ENCODE data around the gene CDK6. TPM values are rescaled to one million over a fixed set of nuclear protein-coding genes. Genes with fewer than 3 reads are reported as not detected.

Gene CDK6
- total RNA-seq, 1 experiment from 2014 or later = 41.4 TPM

DNA sequence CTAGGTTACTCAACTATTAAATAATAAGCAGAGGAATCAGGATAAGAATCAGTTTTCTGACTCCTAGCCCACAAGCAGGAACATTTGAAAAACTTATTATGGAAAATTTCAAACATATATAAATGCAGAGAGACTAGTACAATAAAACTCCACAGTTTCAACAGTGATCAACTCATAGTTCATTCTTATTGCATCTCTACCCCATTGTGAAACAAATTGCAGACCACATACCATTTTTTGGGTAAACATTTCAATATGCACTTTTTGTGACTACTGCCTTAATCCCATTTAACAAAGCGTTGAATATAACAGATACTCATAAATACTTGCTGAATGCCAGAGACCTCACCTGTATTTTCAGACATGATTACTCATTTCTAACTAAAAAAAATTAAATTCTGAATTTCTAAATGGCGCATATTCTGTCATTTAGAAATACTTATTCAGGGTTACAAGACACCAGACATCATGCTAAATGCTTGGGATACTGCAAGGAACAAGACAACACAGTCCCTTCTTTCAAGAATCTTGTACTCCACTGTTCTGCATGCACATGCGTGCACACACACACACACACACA is 11.4 kb downstream of the CDK6 start:
- ChIA-PET RAD21 (ENCODE audit: low non-redundant PET in 1 of 2, low total read pairs in 2 of 2, uncharacterized antibody in 2 of 2, unreplicated experiment in 2 of 2) (no interaction called here), POLR2A (no interaction called here), CTCF (no interaction called here)
- ATAC-seq = no peak
- Histone ChIP-seq H3K79me2 (ENCODE audit: insufficient read depth, low read length) (peaks cover 100% of the 10 kb centered on the region), H3K9me2 (ENCODE audit: insufficient read depth) (no peaks in the 10 kb centered on the region), H2AFZ (ENCODE audit: low read depth, low read length, poor library complexity, severe bottlenecking) (no peak overlapping the region), H3K27me3 (ENCODE audit: insufficient read depth, low read length) (no peaks in the 10 kb centered on the region), H3K9me3 (ENCODE audit: control insufficient read depth in 1 of 2, insufficient read depth in 1 of 2, low read depth in 1 of 2, low read length in 2 of 2) (no peaks in the 10 kb centered on the region; a peak in 1 of 4 replicates), H3K4me2 (ENCODE audit: low read length) (no peak overlapping the region), H3K9ac (ENCODE audit: low read length) (no peak overlapping the region), H4K20me1 (ENCODE audit: insufficient read depth) (no peaks in the 10 kb centered on the region; the same call in 1 of the 2 replicates), H3K4me1 (ENCODE audit: control insufficient read depth in 1 of 2, insufficient read depth in 2 of 2, low read length in 2 of 2) (peaks cover 0 to 3% of the 10 kb centered on the region in 2 experiments; a peak in 1 of 4 replicates), H3K27ac (ENCODE audit: low read depth, low read length) (no peak overlapping the region), H3K4me3 (replicated peaks in 1 of 2; ENCODE audit: low read depth in 1 of 2, low read length in 2 of 2) (no peak overlapping the region), H3K36me3 (ENCODE audit: control insufficient read depth in 1 of 2, insufficient read depth in 2 of 2, low read length in 2 of 2) (peaks cover 0 to 3% of the 10 kb centered on the region in 2 experiments; a peak in 1 of 4 replicates)
- DNase-seq (ENCODE audit: low read depth, low spot score) = no peak
- intact Hi-C loops (cut with micrococcal nuclease) = no loop called here
- no peak for TF ChIP-seq JUND (IDR thresholded peaks at IDR 0.05)
- TF ChIP-seq, protein P1, sequence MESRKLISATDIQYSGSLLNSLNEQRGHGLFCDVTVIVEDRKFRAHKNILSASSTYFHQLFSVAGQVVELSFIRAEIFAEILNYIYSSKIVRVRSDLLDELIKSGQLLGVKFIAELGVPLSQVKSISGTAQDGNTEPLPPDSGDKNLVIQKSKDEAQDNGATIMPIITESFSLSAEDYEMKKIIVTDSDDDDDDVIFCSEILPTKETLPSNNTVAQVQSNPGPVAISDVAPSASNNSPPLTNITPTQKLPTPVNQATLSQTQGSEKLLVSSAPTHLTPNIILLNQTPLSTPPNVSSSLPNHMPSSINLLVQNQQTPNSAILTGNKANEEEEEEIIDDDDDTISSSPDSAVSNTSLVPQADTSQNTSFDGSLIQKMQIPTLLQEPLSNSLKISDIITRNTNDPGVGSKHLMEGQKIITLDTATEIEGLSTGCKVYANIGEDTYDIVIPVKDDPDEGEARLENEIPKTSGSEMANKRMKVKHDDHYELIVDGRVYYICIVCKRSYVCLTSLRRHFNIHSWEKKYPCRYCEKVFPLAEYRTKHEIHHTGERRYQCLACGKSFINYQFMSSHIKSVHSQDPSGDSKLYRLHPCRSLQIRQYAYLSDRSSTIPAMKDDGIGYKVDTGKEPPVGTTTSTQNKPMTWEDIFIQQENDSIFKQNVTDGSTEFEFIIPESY (IDR thresholded peaks at IDR 0.05; ENCODE audit: extremely low read depth, insufficient replicate concordance, low read length) = no peak
- TF ChIP-seq RAD21 (IDR thresholded peaks at IDR 0.05; ENCODE audit: low read depth) = no peak
- TF ChIP-seq EZH2phosphoT487 (IDR thresholded peaks at IDR 0.05; ENCODE audit: borderline replicate concordance) = no peak
- TF ChIP-seq, protein P2, sequence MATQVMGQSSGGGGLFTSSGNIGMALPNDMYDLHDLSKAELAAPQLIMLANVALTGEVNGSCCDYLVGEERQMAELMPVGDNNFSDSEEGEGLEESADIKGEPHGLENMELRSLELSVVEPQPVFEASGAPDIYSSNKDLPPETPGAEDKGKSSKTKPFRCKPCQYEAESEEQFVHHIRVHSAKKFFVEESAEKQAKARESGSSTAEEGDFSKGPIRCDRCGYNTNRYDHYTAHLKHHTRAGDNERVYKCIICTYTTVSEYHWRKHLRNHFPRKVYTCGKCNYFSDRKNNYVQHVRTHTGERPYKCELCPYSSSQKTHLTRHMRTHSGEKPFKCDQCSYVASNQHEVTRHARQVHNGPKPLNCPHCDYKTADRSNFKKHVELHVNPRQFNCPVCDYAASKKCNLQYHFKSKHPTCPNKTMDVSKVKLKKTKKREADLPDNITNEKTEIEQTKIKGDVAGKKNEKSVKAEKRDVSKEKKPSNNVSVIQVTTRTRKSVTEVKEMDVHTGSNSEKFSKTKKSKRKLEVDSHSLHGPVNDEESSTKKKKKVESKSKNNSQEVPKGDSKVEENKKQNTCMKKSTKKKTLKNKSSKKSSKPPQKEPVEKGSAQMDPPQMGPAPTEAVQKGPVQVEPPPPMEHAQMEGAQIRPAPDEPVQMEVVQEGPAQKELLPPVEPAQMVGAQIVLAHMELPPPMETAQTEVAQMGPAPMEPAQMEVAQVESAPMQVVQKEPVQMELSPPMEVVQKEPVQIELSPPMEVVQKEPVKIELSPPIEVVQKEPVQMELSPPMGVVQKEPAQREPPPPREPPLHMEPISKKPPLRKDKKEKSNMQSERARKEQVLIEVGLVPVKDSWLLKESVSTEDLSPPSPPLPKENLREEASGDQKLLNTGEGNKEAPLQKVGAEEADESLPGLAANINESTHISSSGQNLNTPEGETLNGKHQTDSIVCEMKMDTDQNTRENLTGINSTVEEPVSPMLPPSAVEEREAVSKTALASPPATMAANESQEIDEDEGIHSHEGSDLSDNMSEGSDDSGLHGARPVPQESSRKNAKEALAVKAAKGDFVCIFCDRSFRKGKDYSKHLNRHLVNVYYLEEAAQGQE (IDR thresholded peaks at IDR 0.05; ENCODE audit: low read depth) = no peak
- TF ChIP-seq TCF7L2 (IDR thresholded peaks at IDR 0.05; ENCODE audit: borderline replicate concordance, extremely low read depth, insufficient read depth, insufficient read length) = no peak
- TF ChIP-seq YY1 (IDR thresholded peaks at IDR 0.05; ENCODE audit: extremely low read depth, insufficient replicate concordance, low read depth, low read length) = no peak
- TF ChIP-seq, protein P3, sequence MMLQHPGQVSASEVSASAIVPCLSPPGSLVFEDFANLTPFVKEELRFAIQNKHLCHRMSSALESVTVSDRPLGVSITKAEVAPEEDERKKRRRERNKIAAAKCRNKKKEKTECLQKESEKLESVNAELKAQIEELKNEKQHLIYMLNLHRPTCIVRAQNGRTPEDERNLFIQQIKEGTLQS (IDR thresholded peaks at IDR 0.05) = no peak
- TF ChIP-seq POLR2AphosphoS5 (IDR thresholded peaks at IDR 0.05; ENCODE audit: low read depth, low read length) = no peak
- TF ChIP-seq, protein P4, sequence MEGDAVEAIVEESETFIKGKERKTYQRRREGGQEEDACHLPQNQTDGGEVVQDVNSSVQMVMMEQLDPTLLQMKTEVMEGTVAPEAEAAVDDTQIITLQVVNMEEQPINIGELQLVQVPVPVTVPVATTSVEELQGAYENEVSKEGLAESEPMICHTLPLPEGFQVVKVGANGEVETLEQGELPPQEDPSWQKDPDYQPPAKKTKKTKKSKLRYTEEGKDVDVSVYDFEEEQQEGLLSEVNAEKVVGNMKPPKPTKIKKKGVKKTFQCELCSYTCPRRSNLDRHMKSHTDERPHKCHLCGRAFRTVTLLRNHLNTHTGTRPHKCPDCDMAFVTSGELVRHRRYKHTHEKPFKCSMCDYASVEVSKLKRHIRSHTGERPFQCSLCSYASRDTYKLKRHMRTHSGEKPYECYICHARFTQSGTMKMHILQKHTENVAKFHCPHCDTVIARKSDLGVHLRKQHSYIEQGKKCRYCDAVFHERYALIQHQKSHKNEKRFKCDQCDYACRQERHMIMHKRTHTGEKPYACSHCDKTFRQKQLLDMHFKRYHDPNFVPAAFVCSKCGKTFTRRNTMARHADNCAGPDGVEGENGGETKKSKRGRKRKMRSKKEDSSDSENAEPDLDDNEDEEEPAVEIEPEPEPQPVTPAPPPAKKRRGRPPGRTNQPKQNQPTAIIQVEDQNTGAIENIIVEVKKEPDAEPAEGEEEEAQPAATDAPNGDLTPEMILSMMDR (IDR thresholded peaks at IDR 0.05 in 2 of 3, conservative IDR thresholded peaks at IDR 0.05 in 1 of 3; ENCODE audit: borderline replicate concordance in 1 of 3, insufficient read depth in 1 of 3, low read depth in 2 of 3, low read length in 2 of 3) = no peak
- no peak for TF ChIP-seq CBX3 (IDR thresholded peaks at IDR 0.05; ENCODE audit: low read depth)
- no TSS peak for BruUV-seq (replicated peaks)

Data from HCT116 (cell line).